H1 (cell line): ENCODE measurements around the gene P2RY13. TPM values are rescaled to one million over a fixed set of nuclear protein-coding genes. Genes with fewer than 3 reads are reported as not detected.

Source experiments
- CTCF ChIA-PET: fragments of 300-600 bp; sonication (Branson Sonifier 250); formaldehyde crosslinking; loops from one replicate; lab custom pipeline; 2021; ENCODE audit not compliant: partially characterized antibody; lab: Charles Lee
- POLR2A ChIA-PET: fragments of 300-600 bp; sonication (Branson Sonifier 250); formaldehyde crosslinking; loops from one replicate; lab custom pipeline; 2021; ENCODE audit warnings: inconsistent platforms; ENCODE audit not compliant: partially characterized antibody; lab: Charles Lee
- DNase-seq, 2 experiments: peaks; one replicate each; pipeline versions ENCODE4 v3.0.0 to v3.0.0-alpha.2; 2010 to 2022; ENCODE audit warnings: low spot score in 2 of 2, low read depth in 1 of 2, mixed read lengths in 1 of 2
- FAIRE-seq: peaks from 2 replicates; lab custom pipeline; 2011; peaks lifted over from hg19 to GRCh38; lab: Jason Lieb, UNC
- H2AFZ ChIP-seq: 2 replicates; pipeline ENCODE4 v1.8.1; 2012; ENCODE audit warnings: low read length, inconsistent platforms
- H2AK5ac ChIP-seq: 2 replicates; pipeline ENCODE4 v1.6.1; 2013; ENCODE audit warnings: low read depth, low read length
- H2BK120ac ChIP-seq: replicated peaks from 2 replicates; pipeline ENCODE3; 2013; ENCODE audit warnings: low read depth, low read length, inconsistent platforms
- H2BK12ac ChIP-seq: 2 replicates; pipeline ENCODE4 v1.6.1; 2013; ENCODE audit warnings: low read depth, low read length
- H2BK15ac ChIP-seq: 2 replicates; pipeline ENCODE4 v1.6.1; 2013; ENCODE audit warnings: low read length
- H2BK20ac ChIP-seq: 2 replicates; pipeline ENCODE4 v1.6.1; 2013; ENCODE audit warnings: low read length
- H2BK5ac ChIP-seq: 2 replicates; pipeline ENCODE4 v1.6.1; 2013; ENCODE audit warnings: low read depth, low read length
- H3K14ac ChIP-seq: 2 replicates; pipeline ENCODE4 v1.6.1; 2013; ENCODE audit warnings: inconsistent platforms; ENCODE audit not compliant: insufficient read length
- H3K18ac ChIP-seq: 2 replicates; pipeline ENCODE4 v1.6.1; 2013; ENCODE audit warnings: low read length; ENCODE audit errors: extremely low read depth
- H3K23ac ChIP-seq: 2 replicates; pipeline ENCODE4 v1.6.1; 2013; ENCODE audit warnings: inconsistent platforms; ENCODE audit not compliant: insufficient read length
- H3K23me2 ChIP-seq: 2 replicates; pipeline ENCODE4 v1.6.1; 2013; ENCODE audit warnings: low read depth, low read length
- H3K27ac ChIP-seq: 2 replicates; pipeline ENCODE4 v1.6.1; 2011; ENCODE audit warnings: low read depth, low read length, inconsistent platforms
- H3K27me3 ChIP-seq, 4 experiments: replicated peaks in 1 of 4; 1 replicate in 1 of 4; 2 replicates in 3 of 4; pipeline versions ENCODE4 v1.6.1 to v1.8.1; 2011 to 2013; ENCODE audit warnings: low read length in 3 of 4, mild to moderate bottlenecking in 3 of 4, inconsistent platforms in 2 of 4, mixed read lengths in 2 of 4, moderate library complexity in 1 of 4; ENCODE audit not compliant: control insufficient read depth in 3 of 4, insufficient read depth in 3 of 4; ENCODE audit errors: extremely low read depth in 1 of 4
- H3K36me3 ChIP-seq, 4 experiments: 2 replicates each; pipeline versions ENCODE4 v1.6.1 to v1.8.1; 2011 to 2013; ENCODE audit warnings: mild to moderate bottlenecking in 4 of 4, low read length in 3 of 4, moderate library complexity in 2 of 4, control low read depth in 1 of 4, inconsistent platforms in 1 of 4; ENCODE audit not compliant: insufficient read depth in 4 of 4, control insufficient read depth in 2 of 4
- H3K4ac ChIP-seq: replicated peaks from 2 replicates; pipeline ENCODE3; 2013; ENCODE audit warnings: low read length, low read depth, mixed read lengths, inconsistent platforms; ENCODE audit not compliant: insufficient read length
- H3K4me1 ChIP-seq, 4 experiments: replicated peaks in 1 of 4; 1 replicate in 1 of 4; 2 replicates in 3 of 4; pipeline versions ENCODE4 v1.6.1 to v1.8.1; 2011 to 2013; ENCODE audit warnings: low read length in 3 of 4, inconsistent platforms in 2 of 4, mixed read lengths in 1 of 4; ENCODE audit not compliant: insufficient read depth in 4 of 4, control insufficient read depth in 3 of 4
- H3K4me2 ChIP-seq, 2 experiments: 2 replicates each; pipeline versions ENCODE4 v1.6.1 to v1.8.1; 2011 to 2013; ENCODE audit warnings: low read depth in 2 of 2, low read length in 2 of 2, control low read depth in 1 of 2, inconsistent platforms in 1 of 2, mild to moderate bottlenecking in 1 of 2; ENCODE audit not compliant: insufficient read depth in 1 of 2
- H3K4me3 ChIP-seq, 4 experiments: fragments of 200-600, 300-600 bp in 1 of 4; sonication (generic), shearing (Covaris generic), sonication (Bioruptor Twin) in 1 of 4; 2 replicates each; pipeline versions ENCODE4 v1.5.1 to v1.8.1; 2011 to 2016; ENCODE audit warnings: low read length in 4 of 4, low read depth in 3 of 4, control low read depth in 2 of 4, inconsistent platforms in 2 of 4, mild to moderate bottlenecking in 2 of 4, mixed read lengths in 1 of 4, moderate library complexity in 1 of 4; ENCODE audit not compliant: insufficient read depth in 2 of 4; ENCODE audit errors: extremely low read depth in 1 of 4
- H3K56ac ChIP-seq: replicated peaks from 2 replicates; pipeline ENCODE3; 2013; ENCODE audit warnings: low read depth, mild to moderate bottlenecking, mixed read lengths, low read length, inconsistent platforms; ENCODE audit not compliant: insufficient read length
- H3K79me1 ChIP-seq: 2 replicates; pipeline ENCODE4 v1.6.1; 2013; ENCODE audit warnings: low read depth, low read length, control low read depth
- H3K79me2 ChIP-seq, 2 experiments: 2 replicates each; pipeline versions ENCODE4 v1.6.1 to v1.8.1; 2012 to 2013; ENCODE audit warnings: low read length in 2 of 2, mild to moderate bottlenecking in 2 of 2, inconsistent platforms in 1 of 2; ENCODE audit not compliant: insufficient read depth in 2 of 2, control insufficient read depth in 1 of 2
- H3K9ac ChIP-seq, 4 experiments: replicated peaks in 1 of 4; 1 replicate in 1 of 4; 2 replicates in 3 of 4; pipeline versions ENCODE4 v1.6.1 to v1.8.1; 2011 to 2013; ENCODE audit warnings: low read depth in 3 of 4, low read length in 3 of 4, control low read depth in 2 of 4, mild to moderate bottlenecking in 2 of 4, moderate library complexity in 2 of 4, inconsistent platforms in 1 of 4; ENCODE audit errors: extremely low read depth in 1 of 4
- H3K9me3 ChIP-seq, 2 experiments: 2 replicates each; pipeline versions ENCODE4 v1.6.1 to v1.8.1; 2012 to 2013; ENCODE audit warnings: mild to moderate bottlenecking in 2 of 2, moderate library complexity in 2 of 2, control low read depth in 1 of 2, inconsistent platforms in 1 of 2, low read depth in 1 of 2, low read length in 1 of 2, mixed read lengths in 1 of 2; ENCODE audit not compliant: insufficient read depth in 2 of 2
- H4K20me1 ChIP-seq, 2 experiments: replicated peaks in 1 of 2; 2 replicates each; pipeline versions ENCODE3 to v1.8.1; 2011 to 2013; ENCODE audit warnings: inconsistent platforms in 2 of 2, low read length in 2 of 2, mild to moderate bottlenecking in 1 of 2; ENCODE audit not compliant: insufficient read depth in 2 of 2, control insufficient read depth in 1 of 2
- H4K5ac ChIP-seq: 2 replicates; pipeline ENCODE4 v1.6.1; 2013; ENCODE audit warnings: low read length, low read depth, mixed read lengths, inconsistent platforms; ENCODE audit not compliant: insufficient read length
- H4K8ac ChIP-seq: 2 replicates; pipeline ENCODE4 v1.8.0; 2013; ENCODE audit warnings: mild to moderate bottlenecking, moderate library complexity, low read length, inconsistent platforms; ENCODE audit not compliant: insufficient read depth; ENCODE audit errors: extremely low read depth
- H4K91ac ChIP-seq: replicated peaks from 2 replicates; pipeline ENCODE3; 2013; ENCODE audit warnings: low read length, mixed read lengths, inconsistent platforms; ENCODE audit not compliant: insufficient read length
- ATF3 ChIP-seq: IDR thresholded peaks from 2 replicates; pipeline ENCODE4 v1.6.1; 2011; ENCODE audit warnings: low read depth, mild to moderate bottlenecking, low read length; ENCODE audit not compliant: insufficient read depth
- BACH1 ChIP-seq: IDR thresholded peaks from 2 replicates; pipeline ENCODE4 v1.6.1; 2012; ENCODE audit warnings: low read length, improper control_type of control experiment
- CBX5 ChIP-seq: fragments of 300-800, 300-1000 bp; sonication (generic); IDR thresholded peaks from 2 replicates; pipeline ENCODE4 v1.7.1; 2016; ENCODE audit warnings: antibody characterized with exemption, low read length, low read depth
- CHD1 ChIP-seq: IDR thresholded peaks from 2 replicates; pipeline ENCODE4 v1.6.1; 2012; ENCODE audit warnings: low read depth, low read length, improper control_type of control experiment
- NRF1 ChIP-seq: IDR thresholded peaks from 2 replicates; pipeline ENCODE4 v1.6.1; 2011; ENCODE audit warnings: mild to moderate bottlenecking, low read depth, low read length, improper control_type of control experiment
- PHF8 ChIP-seq: fragments of 200-600 bp; sonication (generic); conservative IDR thresholded peaks from 2 replicates; pipeline ENCODE4 v1.7.1; 2012; ENCODE audit warnings: low read depth, mild to moderate bottlenecking, inconsistent platforms, low read length, moderate library complexity
- RBBP5 ChIP-seq: IDR thresholded peaks from 2 replicates; pipeline ENCODE4 v1.7.1; 2012; ENCODE audit warnings: low read depth, mild to moderate bottlenecking, inconsistent platforms, low read length, moderate library complexity, borderline replicate concordance
- SIRT6 ChIP-seq: IDR thresholded peaks from one replicate; pipeline ENCODE4 v1.7.1; 2012; ENCODE audit warnings: low read length, inconsistent platforms
- SP2 ChIP-seq: IDR thresholded peaks from 2 replicates; pipeline ENCODE4 v1.6.1; 2012; ENCODE audit warnings: mild to moderate bottlenecking, low read length, inconsistent platforms
- TAF1 ChIP-seq: IDR thresholded peaks from 2 replicates; pipeline ENCODE4 v1.6.1; 2011; ENCODE audit warnings: mild to moderate bottlenecking, low read depth, low read length
- TAF7 ChIP-seq: optimal IDR thresholded peaks from 2 replicates; pipeline ENCODE3; 2011; ENCODE audit warnings: low read depth, mild to moderate bottlenecking, inconsistent platforms, low read length, moderate library complexity, borderline replicate concordance
- TCF12 ChIP-seq: IDR thresholded peaks from 2 replicates; pipeline ENCODE4 v1.6.1; 2011; ENCODE audit warnings: low read depth, mild to moderate bottlenecking, low read length
- WGBS, 2 experiments: shearing (Covaris generic) in 1 of 2; methylation state at CpG; one replicate each; pipeline versions ENCODE4 v1.1.6 to v1.1.7; 2013 to 2015; ENCODE audit warnings: low lambda C conversion rate in 2 of 2, mixed read lengths in 2 of 2, inconsistent platforms in 1 of 2, low coverage in 1 of 2, missing lambda C conversion rate in 1 of 2; ENCODE audit not compliant: insufficient replicate concordance in 2 of 2, insufficient coverage in 1 of 2, insufficient read length in 1 of 2; ENCODE audit errors: extremely low coverage in 1 of 2, missing lambda C conversion rate in 1 of 2; 5-methylcytosine and 5-hydroxymethylcytosine counted together
- polyA plus RNA-seq, 7 experiments: library from polyadenylated mRNA; depleted of rRNA in 3 of 7; stranded (reverse) in 5 of 7; unstranded in 2 of 7; fragments of >200 nt in 5 of 7; fragments of 200-250 nt in 2 of 7; gene quantifications; 1 replicate in 5 of 7; 2 replicates in 1 of 7; 4 replicates in 1 of 7; pipeline versions ENCODE4 v1.2.1 to v1.2.3, GENCODE V29; 2011 to 2013; ENCODE audit warnings: missing spikeins in 2 of 7, mixed read lengths in 2 of 7
- total RNA-seq: library from RNA; stranded (reverse); fragmentation: NEBNext Ultra II Directional; extraction: Animal tissue kit (Norgen Biotek cat#: 25700); gene quantifications from 2 replicates; pipeline ENCODE4 v1.2.1, GENCODE V29; 2021

P2RY13 gene
- total and polyA plus RNA-seq, 2 of the 8 experiments (the other 6 are each of a cell fraction or from before 2014, with no cell fraction given): not detected

GRCh38 chr3:151346292-151346691 is 16.9 kb upstream of the P2RY13 start:
- Histone ChIP-seq H2BK5ac (no peak overlapping the region), H3K23me2 (no peaks in the 10 kb centered on the region; the same call in 1 of the 2 replicates), H2BK120ac (no peak overlapping the region), H3K79me2 (no peaks in the 10 kb centered on the region), H4K20me1 (no peaks in the 10 kb centered on the region), H4K5ac (no peak overlapping the region), H3K4me1 (peaks cover 0 to 10% (median 5%) of the 10 kb centered on the region in 4 experiments; a peak in 3 of 7 replicates), H3K9me3 (no peaks in the 10 kb centered on the region), H3K14ac (no peak overlapping the region), H2BK15ac (no peak overlapping the region), H2BK12ac (no peak overlapping the region), H3K27ac (no peak overlapping the region), H3K4me2 (no peak overlapping the region), H4K8ac (no peak overlapping the region), H3K56ac (no peak overlapping the region), H3K23ac (no peak overlapping the region), H3K36me3 (no peaks in the 10 kb centered on the region), H3K4me3 (no peak overlapping the region), H3K9ac (no peak overlapping the region), H3K4ac (no peak overlapping the region), H2AK5ac (no peak overlapping the region), H3K27me3 (peaks cover 0 to 1% (median 0%) of the 10 kb centered on the region in 4 experiments; a peak in 1 of 7 replicates), H2AFZ (no peak overlapping the region), H3K18ac (no peak overlapping the region), H4K91ac (no peak overlapping the region), H2BK20ac (no peak overlapping the region), H3K79me1 (no peaks in the 10 kb centered on the region)
- FAIRE-seq (no peak), DNase-seq (no peak)
- ChIA-PET POLR2A (no interaction called here), CTCF (interaction anchor here (0.6 to 1.5 kb wide), 6 partner anchors 13 to 178 kb away, joined by 3 to 10 read pairs (median 3); no protein-coding TSS in a partner anchor)
- WGBS, 2 experiments: 93% methylated on average over 3 of the region's 3 CpGs; no CpG with 5 or more reads in 1 of the 2 experiments
- TF ChIP-seq SP2: no peak
- no peak for TF ChIP-seq BACH1
- TF ChIP-seq CHD1: no peak
- TF ChIP-seq TCF12: no peak
- TF ChIP-seq TAF1: no peak
- TF ChIP-seq NRF1: no peak
- no peak for TF ChIP-seq TAF7
- TF ChIP-seq ATF3: no peak
- no peak for TF ChIP-seq RBBP5
- no peak for TF ChIP-seq PHF8
- no peak for TF ChIP-seq CBX5
- no peak for TF ChIP-seq SIRT6
